Measurements from ENCODE around the gene OR13C3. TPM values are rescaled to one million over a fixed set of nuclear protein-coding genes. Genes with fewer than 3 reads are reported as not detected.

The OR13C3 gene
- total RNA-seq: not detected
- not detected for total RNA-seq (2013)

- H3K4me1 ChIP-seq (ENCODE audit: control insufficient read depth, insufficient read depth, low read length): no peaks in the 10 kb centered on the region
- H3K27ac Mint-ChIP-seq: no peak within 1 kb of the TSS
- ATAC-seq (no peak), DNase-seq (no peak)
- intact Hi-C loops (cut with micrococcal nuclease): no loop called here
- no peaks in the 10 kb centered on the region for H3K4me1 Mint-ChIP-seq
- 94% methylated on average over 5 of the region's 5 CpGs for WGBS (ENCODE audit: insufficient coverage)
- no peak within 1 kb of the TSS for H3K4me3 ChIP-seq (ENCODE audit: low read length)
- TF ChIP-seq CTCF (IDR thresholded peaks at IDR 0.05): no peak
- peaks cover 3 to 5% of the 10 kb centered on the region in 2 donors for H3K9me3 Mint-ChIP-seq
- no peaks in the 10 kb centered on the region for H3K27me3 Mint-ChIP-seq (ENCODE audit: low read depth in 2 of 2)
- H3K36me3 ChIP-seq (ENCODE audit: control insufficient read depth, insufficient read depth, low read length): no peaks in the 10 kb centered on the region
- no peak within 1 kb of the TSS for H3K4me3 Mint-ChIP-seq
- no peak within 1 kb of the TSS for H3K27ac ChIP-seq (ENCODE audit: low read length)
- no peaks in the 10 kb centered on the region for H3K9me3 ChIP-seq (ENCODE audit: control insufficient read depth, insufficient read depth, low read length)
- no peaks in the 10 kb centered on the region for H3K36me3 Mint-ChIP-seq
- H3K27me3 ChIP-seq (ENCODE audit: control insufficient read depth, insufficient read depth, low read length): no peaks in the 10 kb centered on the region
Measured at GRCh38 chr9:104536756-104537155, at the start of gene OR13C3. Gene OR13C3 (minus strand): TSS chr9:104536856. CDS start chr9:104536723, 133 bp downstream.

- Mint-ChIP-seq H3K36me3 (no peaks in the 10 kb centered on the region), H3K4me3 (no peak overlapping the region), H3K9me3 (peaks cover 0 to 2% of the 10 kb centered on the region in 2 donors), H3K27ac (no peak overlapping the region), H3K27me3 (ENCODE audit: low read depth in 2 of 2) (no peaks in the 10 kb centered on the region), H3K4me1 (no peaks in the 10 kb centered on the region)
- no peaks in the 10 kb centered on the region for H3K36me3 ChIP-seq (ENCODE audit: control insufficient read depth, insufficient read depth, low read length)
- no peaks in the 10 kb centered on the region for H3K9me3 ChIP-seq (ENCODE audit: control insufficient read depth, insufficient read depth, low read length)
- no CpG with 5 or more reads among the region's 1 CpG for WGBS (ENCODE audit: insufficient coverage)
- TF ChIP-seq CTCF (IDR thresholded peaks at IDR 0.05): no peak
- no peaks in the 10 kb centered on the region for H3K27me3 ChIP-seq (ENCODE audit: control insufficient read depth, insufficient read depth, low read length)
- ATAC-seq (no peak), DNase-seq (no peak)
- H3K4me3 ChIP-seq (ENCODE audit: low read length): no peak overlapping the region
- H3K4me1 ChIP-seq (ENCODE audit: control insufficient read depth, insufficient read depth, low read length): no peaks in the 10 kb centered on the region
- no peak overlapping the region for H3K27ac ChIP-seq (ENCODE audit: low read length)
- intact Hi-C loops (cut with micrococcal nuclease): no loop called here
Measured at GRCh38 chr9:104580562-104580961, 43.9 kb upstream of the OR13C3 start.

- intact Hi-C loops (cut with micrococcal nuclease): no loop called here
- no peaks in the 10 kb centered on the region for H3K27me3 Mint-ChIP-seq (ENCODE audit: low read depth in 2 of 2)
Measured at GRCh38 chr9:104577263-104577662, 40.6 kb upstream of the OR13C3 start.

More at GRCh38 chr9:104577263-104577662, 40.6 kb upstream of the OR13C3 start:
- no peaks in the 10 kb centered on the region for H3K36me3 ChIP-seq (ENCODE audit: control insufficient read depth, insufficient read depth, low read length)
- no peak overlapping the region for H3K4me3 ChIP-seq (ENCODE audit: low read length)
- ATAC-seq (no peak), DNase-seq (no peak)
- H3K27ac ChIP-seq (ENCODE audit: low read length): no peak overlapping the region
- no peaks in the 10 kb centered on the region for H3K4me1 ChIP-seq (ENCODE audit: control insufficient read depth, insufficient read depth, low read length)
- 91% methylated on average over 5 of the region's 5 CpGs for WGBS (ENCODE audit: insufficient coverage)
- H3K9me3 Mint-ChIP-seq: peaks cover 2 to 9% of the 10 kb centered on the region in 2 donors
- H3K9me3 ChIP-seq (ENCODE audit: control insufficient read depth, insufficient read depth, low read length): no peaks in the 10 kb centered on the region
- no peaks in the 10 kb centered on the region for H3K4me1 Mint-ChIP-seq
- no peak overlapping the region for H3K27ac Mint-ChIP-seq
- no peaks in the 10 kb centered on the region for H3K36me3 Mint-ChIP-seq
- H3K27me3 ChIP-seq (ENCODE audit: control insufficient read depth, insufficient read depth, low read length): no peaks in the 10 kb centered on the region
- H3K4me3 Mint-ChIP-seq: no peak overlapping the region
- no peak for TF ChIP-seq CTCF (IDR thresholded peaks at IDR 0.05)

Data from natural killer cell (primary cell).